ENCODE data around the gene TUBB4A.
"Not testable (repeated sequence)": the region's sequence is repeated elsewhere in the genome, so short reads cannot be mapped to it uniquely, and the experiment has no call there.

Gene TUBB4A

DNA sequence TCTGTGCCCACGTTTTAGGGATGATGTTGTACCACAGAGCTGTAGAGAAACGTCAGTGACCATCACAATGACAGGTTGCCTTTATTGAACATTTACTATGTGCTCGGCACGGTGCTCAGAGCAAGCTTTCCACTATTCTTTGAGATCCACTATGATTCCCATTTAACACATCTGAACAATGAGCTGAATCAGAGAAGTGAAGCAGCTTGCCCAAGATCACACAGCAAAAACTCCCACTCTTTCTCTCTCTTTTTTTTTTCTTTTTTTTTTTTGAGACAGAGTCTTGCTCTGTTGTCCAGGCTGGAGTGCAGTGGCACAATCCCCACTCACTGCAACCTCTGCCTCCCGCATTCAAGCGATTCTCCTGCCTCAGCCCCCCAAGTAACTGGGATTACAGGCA lies 20.6 kb upstream of the TUBB4A start:
- DNase-seq: no peak

- DNase-seq: peak; percentile 29
Measured at GRCh38 chr19:6521718-6522646, 19.9 kb upstream of the TUBB4A start.

GRCh38 chr19:6519289-6519688 lies 17.2 kb upstream of the TUBB4A start:
- no peak for DNase-seq

GRCh38 chr19:6518145-6518911 lies 16.2 kb upstream of the TUBB4A start:
- no peak for DNase-seq

- DNase-seq: peak; percentile 95
Measured at GRCh38 chr19:6516659-6517291, 14.7 kb upstream of the TUBB4A start.

DNA sequence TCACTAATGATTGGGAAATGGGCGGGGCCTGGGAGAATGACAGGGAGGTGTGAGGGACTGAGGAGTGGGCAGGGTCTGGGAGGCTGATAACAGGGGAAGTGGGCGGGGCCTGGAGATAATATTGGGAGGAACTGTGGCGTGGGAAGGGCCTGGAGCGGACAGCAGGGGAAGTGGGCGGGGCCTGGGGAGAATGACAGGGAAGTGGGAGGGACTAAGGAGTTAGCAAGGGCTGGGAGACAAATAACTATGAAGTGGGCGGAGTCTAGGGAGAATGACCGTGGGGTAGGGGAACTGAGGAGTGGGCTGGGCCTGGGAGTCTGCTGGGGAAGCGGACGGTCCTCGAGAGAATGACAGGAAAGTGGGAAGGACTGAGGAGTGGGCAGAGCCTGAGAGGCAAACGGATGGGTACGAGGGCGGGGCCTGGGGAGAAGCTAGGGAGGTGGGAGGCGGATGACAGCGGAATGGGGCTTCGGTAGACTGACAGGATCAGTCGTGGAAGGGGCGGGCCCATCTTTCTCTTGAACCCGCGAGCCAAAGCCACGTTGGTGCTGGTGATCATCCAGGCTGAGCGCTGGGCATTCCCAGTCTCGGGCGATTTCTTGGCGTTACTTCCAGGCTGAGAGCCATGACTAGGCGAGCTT lies 14.0 kb upstream of the TUBB4A start:
- DNase-seq: peak; percentile 68

DNA sequence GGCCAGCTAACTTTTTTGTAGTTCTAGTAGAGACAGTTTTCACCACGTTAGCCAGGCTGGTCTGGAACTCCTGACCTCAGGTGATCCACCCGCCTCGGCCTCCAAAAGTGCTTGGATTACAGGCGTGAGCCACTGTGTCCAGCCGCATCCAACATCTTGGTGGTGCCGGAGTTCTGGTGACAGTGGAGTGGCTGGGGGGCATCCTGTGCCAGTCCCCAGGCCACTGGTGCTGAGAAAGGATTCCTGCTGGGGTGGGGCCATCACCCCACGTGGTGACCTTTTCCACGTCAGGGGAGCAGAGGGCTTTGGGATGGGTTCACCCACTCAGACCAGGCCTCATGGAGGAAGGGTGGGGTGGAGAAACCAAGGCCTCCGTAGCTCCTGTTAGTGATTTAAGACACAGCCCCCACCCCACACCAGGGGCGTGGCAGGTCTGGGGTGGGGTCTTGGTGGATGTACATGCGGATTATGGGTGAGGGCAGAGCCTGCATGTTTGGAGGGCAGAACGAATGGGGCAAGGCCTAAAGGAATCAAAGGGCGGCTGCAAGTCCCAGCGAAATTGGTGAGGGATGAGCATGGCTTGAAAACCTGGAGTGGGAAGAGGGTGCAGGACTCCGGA lies 12.9 kb upstream of the TUBB4A start:
- DNase-seq: no peak

DNA sequence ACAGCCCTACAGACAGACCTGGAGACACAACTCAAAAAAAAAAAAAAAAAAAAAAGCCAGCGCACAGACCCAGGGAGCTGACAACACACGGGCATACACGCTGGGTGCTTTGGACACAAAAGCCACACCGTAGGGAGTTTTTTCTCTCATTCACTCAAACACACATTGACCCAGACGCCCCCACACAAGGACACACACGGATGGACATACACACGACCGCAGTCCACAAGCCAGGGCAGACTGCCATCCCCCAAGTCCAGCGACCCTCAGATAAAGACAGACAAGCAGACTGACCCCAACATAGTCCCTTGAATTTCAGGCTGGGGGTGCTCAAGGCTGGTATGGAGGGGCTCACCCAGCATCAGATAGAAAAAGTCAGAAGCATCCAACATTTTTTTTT lies 12.0 kb upstream of the TUBB4A start:
- DNase-seq: no peak

GRCh38 chr19:6510618-6511017 lies 8.5 kb upstream of the TUBB4A start:
- no peak for DNase-seq

GRCh38 chr19:6509118-6509971 lies 7.2 kb upstream of the TUBB4A start:
- no peak for DNase-seq

DNA sequence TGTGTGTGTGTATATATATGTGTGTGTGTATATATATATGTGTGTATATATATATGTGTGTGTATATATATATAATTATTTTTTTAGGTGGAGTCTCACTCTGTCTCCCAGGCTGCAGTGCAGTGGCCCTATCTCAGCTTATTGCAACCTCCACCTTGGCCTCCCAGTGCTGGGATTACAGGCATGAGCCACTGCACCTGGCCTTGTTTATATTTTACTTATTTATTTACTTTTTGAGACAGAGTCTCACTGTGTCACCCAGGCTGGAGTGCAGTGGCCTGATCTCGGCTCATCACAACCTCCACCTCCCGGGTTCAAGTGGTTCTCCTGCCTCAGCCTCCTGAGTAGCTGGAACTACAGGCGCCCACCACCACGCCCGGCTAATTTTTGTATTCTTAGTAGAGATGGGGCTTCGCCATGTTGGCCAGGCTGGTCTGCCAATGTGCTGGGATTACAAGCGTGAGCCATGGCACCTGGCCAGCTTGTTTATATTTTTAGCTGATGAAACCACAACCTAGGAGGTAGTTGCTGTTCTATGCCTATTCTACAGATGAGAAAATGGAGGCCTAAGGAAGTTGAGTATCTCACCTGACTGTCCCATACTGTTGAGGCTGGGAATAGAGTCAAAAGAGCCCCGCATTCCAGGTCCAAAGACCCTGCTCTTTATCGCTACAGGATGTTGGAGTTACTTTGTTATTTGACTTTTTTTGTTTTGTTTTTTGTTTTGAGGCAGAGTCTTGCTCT lies 6.1 kb upstream of the TUBB4A start:
- not testable (repeated sequence) for DNase-seq

DNA sequence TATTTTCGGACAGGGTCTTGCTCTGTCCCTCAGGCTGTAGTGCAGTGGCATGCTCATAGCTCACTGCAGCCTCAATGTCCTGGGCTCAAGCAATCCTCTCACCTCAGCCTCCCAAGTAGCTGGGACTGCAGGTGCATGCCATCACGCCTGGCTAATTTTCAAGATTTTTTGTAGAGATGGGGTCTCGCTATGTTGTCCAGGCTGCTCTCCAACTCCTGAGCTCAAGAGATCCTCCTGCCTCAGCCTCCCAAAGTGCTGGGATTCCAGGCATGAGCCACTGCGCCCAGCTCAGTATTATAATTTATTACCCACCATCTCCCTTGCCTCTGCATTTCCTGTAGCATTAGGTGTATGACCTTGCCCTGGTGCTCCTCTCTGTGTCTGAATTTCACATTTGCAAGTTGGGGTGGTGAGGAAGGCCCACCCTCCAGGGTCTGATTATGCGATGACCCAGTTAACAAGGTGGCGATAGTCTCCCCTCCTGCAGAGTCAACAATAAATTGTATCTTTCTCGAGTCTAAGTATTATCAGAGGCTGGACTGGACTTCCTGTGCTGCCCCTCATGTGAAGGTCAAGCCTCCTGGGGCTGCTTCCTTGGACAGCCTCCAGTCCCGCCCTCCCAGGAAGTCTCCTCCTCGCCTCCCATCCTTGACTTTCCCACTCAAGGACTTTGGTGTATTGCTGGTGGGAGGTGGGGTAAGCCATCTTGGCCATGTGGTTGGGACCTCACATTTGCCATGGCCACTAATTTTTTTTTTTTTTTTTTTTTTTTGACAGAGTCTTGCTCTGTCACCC lies 1.5 kb upstream of the TUBB4A start:
- DNase-seq: no peak

GRCh38 chr19:6500837-6501739 lies 1.0 kb downstream of the TUBB4A start:
- DNase-seq: no peak

GRCh38 chr19:6499052-6499790 lies 2.9 kb downstream of the TUBB4A start:
- no peak for DNase-seq

DNA sequence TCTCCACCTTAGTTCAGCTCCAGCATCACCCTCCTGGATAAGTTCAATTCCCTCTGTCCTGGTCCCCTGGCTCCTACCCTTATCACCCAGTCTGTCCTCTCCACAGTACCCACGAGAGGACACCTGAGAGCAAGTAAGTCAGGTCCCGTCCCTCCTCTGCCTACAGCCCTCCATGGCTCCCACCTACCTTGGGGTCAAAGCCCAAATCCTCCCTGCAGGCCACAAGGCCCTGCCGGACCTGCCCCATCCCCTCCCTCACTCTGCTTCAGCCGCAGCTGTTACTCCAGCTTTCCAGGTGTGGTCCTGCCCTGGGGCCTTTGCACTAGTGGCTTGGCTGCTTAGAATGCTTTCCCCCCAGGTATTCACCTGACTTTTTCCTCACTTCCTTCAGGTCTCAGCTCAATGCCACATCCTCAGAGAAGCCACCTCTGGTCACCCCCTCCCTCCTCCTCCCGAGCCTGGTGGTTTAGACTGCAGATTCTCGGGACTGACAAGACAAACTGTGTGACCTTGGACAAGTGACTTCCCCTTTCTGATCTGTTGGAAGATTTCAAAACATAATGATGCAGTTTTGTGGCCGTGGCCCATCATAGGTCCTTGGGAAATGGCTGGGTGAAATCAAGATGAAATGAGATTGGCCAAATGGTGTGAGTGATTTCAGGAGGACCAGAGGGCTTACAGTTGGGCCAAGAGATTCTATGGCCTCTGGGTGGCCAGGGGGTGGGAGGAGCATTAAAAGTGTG lies 3.6 kb downstream of the TUBB4A start:
- DNase-seq: no peak

DNA sequence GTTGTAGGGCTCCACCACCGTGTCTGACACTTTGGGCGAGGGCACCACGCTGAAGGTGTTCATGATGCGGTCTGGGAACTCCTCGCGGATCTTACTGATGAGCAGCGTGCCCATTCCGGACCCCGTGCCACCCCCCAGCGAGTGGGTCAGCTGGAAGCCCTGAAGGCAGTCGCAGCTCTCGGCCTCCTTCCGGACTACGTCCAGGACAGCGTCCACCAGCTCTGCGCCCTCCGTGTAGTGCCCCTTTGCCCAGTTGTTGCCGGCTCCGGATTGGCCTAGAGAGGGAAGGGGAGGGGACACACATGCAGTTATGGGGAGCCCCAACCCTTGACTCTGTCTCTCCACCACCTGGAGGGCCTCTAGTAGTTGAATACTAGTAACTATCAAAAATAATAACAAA lies 6.2 kb downstream of the TUBB4A start:
- no peak for DNase-seq

- DNase-seq: no peak
Measured at GRCh38 chr19:6494438-6495036, 7.6 kb downstream of the TUBB4A start.

All from stimulated activated CD4-positive, alpha-beta T cell treated with anti-CD3 and anti-CD28 coated beads, Interleukin-12 subunit alpha, Interleukin-12 subunit beta, amount 100 ng/mL, for 4 hours (primary cell).